ENCODE measurements around the gene RINT1.
"Not testable (repeated sequence)": the region's sequence is repeated elsewhere in the genome, so short reads cannot be mapped to it uniquely, and the experiment has no call there.

The RINT1 gene

GRCh38 chr7:105531792-105532671, at the start of gene RINT1:
Gene RINT1 (plus strand): TSS chr7:105532201. CDS start chr7:105532316, 115 bp downstream.
- peak; percentile 94 for DNase-seq

GRCh38 chr7:105487579-105488571, 44.1 kb upstream of the RINT1 start:
- no peak for DNase-seq

DNA sequence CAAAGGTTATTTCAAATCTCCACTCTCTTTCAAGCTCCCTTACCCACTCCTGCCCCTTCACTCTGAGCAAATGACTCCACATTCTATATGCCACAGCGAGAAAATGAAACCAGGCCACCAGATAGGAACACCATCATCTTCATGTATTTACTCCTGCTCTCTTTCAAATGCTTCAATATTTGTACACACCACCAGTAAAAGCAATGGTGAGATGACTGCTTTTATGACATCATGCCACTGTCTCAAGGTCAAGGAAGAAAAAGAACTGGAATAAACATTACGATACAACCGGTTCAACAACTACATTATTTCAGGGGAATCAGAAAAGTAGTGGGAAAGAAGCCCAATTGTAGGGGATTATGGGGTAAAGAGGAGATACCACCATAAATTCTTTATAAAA, 42.6 kb upstream of the RINT1 start:
- no peak for DNase-seq

DNA sequence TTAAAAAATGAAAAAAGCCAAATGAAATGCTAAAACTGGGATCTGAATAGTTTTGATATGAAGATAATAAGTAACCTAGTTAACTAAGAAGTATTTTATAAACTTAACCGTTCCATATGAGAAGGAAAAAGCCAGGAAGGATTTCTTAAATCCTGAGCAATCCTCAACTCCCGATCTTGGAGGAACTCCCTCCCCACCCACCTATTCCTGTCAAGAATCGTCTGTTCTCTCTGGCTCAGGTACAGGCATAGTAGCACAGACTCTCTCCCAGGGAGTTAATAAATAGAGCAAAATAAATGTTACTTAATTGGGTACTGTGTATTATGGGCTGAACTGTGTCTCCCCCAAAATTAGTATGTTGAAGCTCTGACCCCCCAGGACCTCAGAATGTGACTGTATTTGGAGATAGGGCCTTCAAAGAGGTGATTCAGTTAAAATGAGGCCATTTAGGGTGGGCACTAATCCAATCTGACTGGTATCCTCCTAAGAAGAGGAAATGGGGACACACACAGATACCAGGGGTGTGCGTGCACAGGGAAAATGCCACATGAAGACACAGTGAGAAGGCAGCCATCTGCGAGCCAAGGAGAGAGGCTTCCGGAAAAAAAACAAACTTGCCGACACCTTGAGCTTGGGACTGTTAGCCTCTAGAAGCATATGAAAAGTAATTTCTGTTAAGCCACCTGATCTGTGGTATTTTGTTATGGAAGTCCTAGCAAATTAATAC, 38.6 kb upstream of the RINT1 start:
- no peak for DNase-seq

- no peak for DNase-seq
Measured at GRCh38 chr7:105493923-105494315, 38.1 kb upstream of the RINT1 start.

DNA sequence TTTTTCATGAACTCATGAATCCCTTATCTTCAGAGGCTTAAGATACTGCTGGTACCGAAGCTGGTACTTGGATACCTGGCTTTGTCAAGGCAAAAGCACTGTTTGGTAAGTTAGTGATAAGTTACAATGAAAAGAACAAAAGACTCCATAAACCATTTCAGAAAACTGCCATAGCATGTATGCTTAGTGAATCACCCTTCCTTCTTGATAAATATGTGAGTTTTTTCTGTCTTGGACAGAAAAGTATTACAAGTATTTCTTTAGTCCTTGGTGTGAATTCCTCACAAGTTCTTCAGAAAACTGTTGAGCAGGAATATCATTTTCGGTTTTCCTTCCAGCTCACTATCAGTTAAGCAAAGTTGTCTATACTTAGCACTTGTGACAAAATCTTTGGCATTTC, 35.5 kb upstream of the RINT1 start:
- DNase-seq, result no peak

- DNase-seq, result no peak
Measured at GRCh38 chr7:105497016-105497415, 35.0 kb upstream of the RINT1 start.

DNA sequence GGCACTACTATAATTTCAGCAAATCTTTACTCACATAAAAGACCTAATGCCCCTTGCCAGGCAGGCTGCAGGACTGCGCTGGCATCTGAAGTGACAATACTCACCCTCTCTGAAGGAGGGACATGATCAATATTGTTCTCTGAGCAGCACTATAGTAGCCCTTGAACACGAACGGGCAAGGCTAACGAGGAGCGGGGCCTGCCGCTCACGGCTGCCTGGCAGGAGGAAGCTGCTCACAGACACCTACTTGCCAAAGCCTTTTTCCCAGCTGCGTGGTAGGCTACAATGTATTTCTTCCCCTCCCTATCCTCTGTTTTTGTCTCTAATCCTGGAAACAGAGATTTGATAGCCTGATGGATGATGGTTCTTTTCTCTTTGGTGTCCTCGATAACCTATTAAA, 29.8 kb upstream of the RINT1 start:
- no peak for DNase-seq

DNA sequence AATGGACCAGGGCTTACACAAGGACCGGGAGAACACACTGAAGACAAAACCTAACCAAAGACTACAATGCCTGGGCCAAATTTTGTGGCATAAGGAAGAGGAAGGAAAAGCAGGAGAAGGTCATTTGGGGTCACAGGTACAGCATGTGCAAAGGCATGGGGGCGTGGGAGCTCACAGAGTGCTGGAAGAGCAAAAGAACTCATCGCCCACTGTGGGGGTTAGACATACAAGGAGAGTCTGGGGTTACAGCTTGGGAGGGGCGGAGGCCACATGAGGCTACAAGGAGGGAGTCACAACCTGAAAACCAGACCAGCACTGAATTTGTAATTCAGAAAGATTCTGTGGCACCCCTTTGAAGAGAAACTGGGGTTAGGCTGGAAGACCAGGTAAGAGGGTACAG, 19.6 kb upstream of the RINT1 start:
- DNase-seq, result no peak

DNA sequence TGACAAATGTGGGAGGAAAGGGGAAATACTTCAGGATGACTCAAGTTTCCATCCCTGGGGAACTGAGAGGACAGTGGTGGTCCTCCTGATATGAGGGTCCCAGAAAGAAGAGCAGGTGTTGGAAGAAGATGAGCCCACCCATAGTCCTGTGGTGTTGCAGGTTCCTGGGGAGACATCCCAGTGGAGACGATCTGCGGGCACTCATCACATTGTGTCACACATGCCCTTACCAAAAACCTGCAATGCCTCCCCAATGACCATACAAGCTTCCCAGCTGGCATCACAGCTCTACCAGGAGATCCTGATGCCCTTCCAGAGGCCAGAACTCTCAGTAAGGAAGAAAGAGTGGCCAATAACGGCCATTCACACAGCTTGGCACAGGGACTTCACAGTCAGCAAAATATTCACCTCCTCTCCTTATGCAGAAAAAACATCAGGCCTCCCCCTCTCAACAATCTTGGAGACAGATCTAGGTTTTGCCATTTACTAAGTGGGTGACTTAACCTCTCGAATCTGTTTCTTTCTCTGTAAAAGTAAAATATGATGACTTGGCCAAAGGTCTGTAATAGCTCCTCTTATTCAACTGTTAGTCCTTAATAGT, 19.0 kb upstream of the RINT1 start:
- no peak for DNase-seq

GRCh38 chr7:105515610-105516009, 16.4 kb upstream of the RINT1 start:
- not testable (repeated sequence) for DNase-seq

GRCh38 chr7:105519353-105519752, 12.6 kb upstream of the RINT1 start:
- DNase-seq, result no peak

DNA sequence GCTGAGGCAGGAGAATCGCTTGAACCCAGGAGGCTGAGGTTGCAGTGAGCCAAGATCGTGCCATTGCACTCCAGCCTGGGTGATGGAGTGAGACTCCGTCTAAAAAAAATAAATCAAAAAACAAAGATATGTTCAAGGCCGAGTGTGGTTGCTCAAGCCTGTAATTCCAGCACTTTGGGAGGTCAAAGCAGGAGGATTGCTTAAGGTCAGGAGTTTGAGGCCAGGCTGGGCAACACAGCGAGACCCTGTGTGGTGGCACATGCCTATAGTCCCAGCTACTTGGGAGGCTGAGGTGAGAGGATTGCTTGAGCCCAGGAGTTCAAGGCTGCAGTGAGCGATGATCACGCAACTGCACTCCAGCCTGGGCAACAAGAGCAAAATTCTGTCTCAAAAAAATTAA, 11.4 kb upstream of the RINT1 start:
- not testable (repeated sequence) for DNase-seq

- DNase-seq, result peak; percentile 82
Measured at GRCh38 chr7:105521027-105521716, 10.8 kb upstream of the RINT1 start.

- peak; percentile 90 for DNase-seq
Measured at GRCh38 chr7:105521717-105522463, 10.1 kb upstream of the RINT1 start, which contains the start of gene PUS7. Gene PUS7 (minus strand): TSS chr7:105522271. CDS start chr7:105508512, 13,759 bp downstream.

DNA sequence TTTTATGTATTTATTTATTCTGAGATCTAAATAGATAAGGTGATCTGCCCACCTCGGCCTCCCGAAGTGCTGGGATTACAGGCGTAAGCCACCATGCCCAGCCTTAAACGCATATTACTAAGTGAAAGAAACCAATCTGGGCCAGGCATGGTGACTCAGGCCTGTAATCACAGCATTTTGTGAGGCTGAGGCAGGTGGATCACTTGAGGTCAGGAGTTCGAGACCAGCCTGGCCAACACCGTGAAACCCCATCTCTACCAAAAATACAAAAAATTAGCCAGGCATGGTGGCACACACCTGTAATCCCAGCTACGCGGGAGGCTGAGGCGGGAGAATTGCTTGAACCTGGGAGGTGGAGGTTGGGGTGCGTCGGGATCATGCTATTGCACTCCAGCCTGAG, 7.6 kb upstream of the RINT1 start:
- not testable (repeated sequence) for DNase-seq

DNA sequence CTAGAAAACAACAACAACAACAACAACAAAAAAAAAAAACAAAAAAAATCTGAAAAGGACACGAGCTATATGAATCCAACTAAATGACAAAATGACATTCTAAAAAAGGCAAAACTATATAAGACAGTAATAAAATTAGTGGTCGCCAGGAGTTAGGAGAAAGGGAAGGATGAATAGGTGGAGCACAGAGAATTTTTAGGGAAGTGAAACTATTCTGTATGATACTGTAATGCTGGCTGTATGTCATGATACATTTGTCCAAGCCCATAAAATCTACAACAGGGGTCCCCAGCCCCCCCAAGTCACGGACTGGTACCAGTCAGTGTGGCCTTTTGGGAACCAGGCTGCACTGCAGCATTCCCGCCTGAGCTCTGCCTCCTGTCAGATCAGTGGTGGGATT, 7.2 kb upstream of the RINT1 start:
- no peak for DNase-seq

DNA sequence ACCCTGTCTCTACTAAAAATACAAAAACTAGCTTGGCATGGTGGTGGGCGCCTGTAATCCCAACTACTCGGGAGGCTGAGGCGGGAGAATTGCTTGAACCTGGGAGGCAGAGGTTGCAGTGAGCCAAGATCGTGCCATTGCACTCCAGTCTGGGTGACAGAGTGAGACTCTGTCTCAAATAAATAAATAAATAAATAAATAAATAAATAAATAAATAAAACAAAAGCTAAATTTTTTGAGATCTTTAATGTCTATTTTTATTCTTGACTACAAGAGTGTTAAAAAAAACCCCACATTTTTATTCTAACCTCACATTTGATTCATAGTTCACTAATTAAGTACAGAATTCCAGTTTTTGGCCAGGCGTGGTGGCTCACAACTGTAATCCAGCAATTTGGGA, 4.3 kb upstream of the RINT1 start:
- not testable (repeated sequence) for DNase-seq

- DNase-seq, result no peak
Measured at GRCh38 chr7:105530126-105530525, 1.9 kb upstream of the RINT1 start.

DNA sequence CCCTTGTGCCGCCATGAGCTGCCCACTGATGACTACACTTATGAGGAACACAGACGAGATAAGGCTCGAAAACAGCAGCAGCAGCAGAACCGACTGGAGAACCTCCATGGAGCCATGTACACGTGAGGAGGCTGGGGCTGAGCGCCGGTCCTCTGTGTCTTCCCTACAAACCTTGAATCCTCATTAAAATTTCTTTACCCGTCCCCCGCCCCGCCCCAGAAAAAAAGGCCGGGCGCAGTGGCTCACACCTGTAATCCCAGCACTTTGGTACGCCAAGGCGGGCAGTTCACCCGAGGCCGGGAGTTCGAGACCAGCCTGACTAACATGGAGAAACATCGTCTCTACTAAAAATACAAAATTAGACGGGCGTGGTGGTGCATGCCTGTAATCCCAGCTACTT, 1.5 kb upstream of the RINT1 start:
- no peak for DNase-seq
